K562 (cell line): ENCODE results near the gene CNOT4. TPM values are rescaled to one million over a fixed set of nuclear protein-coding genes. Genes with fewer than 3 reads are reported as not detected.

Experiments used
- ATAC-seq: fragments of 200-7000 bp; cut with Tn5 transposase; 3 replicates; pipeline ENCODE4 v1.9.1; 2020; ENCODE audit warnings: moderate library complexity
- BruUV-seq: library from RNA; stranded (reverse); fragments of 400-500 nt; replicated peaks from 2 replicates; lab custom pipeline; 2021; lab: Mats Ljungman, UMichigan
- CTCF ChIA-PET: fragments of 300-600 bp; formaldehyde crosslinking; extraction: SDS; loops from one replicate; lab custom pipeline; 2021; ENCODE audit warnings: low intra/inter-chr PET ratio; lab: Yijun Ruan, JAX
- POLR2A ChIA-PET: fragments of 300-600, 350-650 bp; sonication (Branson Sonifier 250); formaldehyde crosslinking; extraction: SDS; loops from one replicate; lab custom pipeline; 2021; ENCODE audit warnings: antibody characterized with exemption, inconsistent platforms; lab: Yijun Ruan, JAX
- DNase-seq, 4 experiments: peaks; one replicate each; pipeline versions ENCODE4 v3.0.0 to v3.0.0-alpha.2; 2011 to 2018; ENCODE audit warnings: low spot score in 3 of 4, mixed read lengths in 3 of 4; ENCODE audit errors: extremely low read depth in 1 of 4
- FAIRE-seq: peaks from 2 replicates; lab custom pipeline; 2011; peaks lifted over from hg19 to GRCh38; lab: Jason Lieb, UNC
- H2AFZ ChIP-seq: 2 replicates; pipeline ENCODE4 v1.6.0; 2011; ENCODE audit warnings: low read depth, low read length, control low read depth, inconsistent platforms
- H3K27ac ChIP-seq: fragments of 200-600 bp; 3 replicates; pipeline ENCODE4 v1.8.0; 2011; ENCODE audit warnings: low read depth, mild to moderate bottlenecking, control low read depth, inconsistent platforms, low read length, moderate library complexity, mixed read lengths; ENCODE audit errors: extremely low read depth
- H3K27me3 ChIP-seq, 2 experiments: fragments of 300-600 bp in 1 of 2; 2 replicates in 1 of 2; 3 replicates in 1 of 2; pipeline versions ENCODE4 v1.6.0 to v1.8.0; 2011; ENCODE audit warnings: inconsistent platforms in 2 of 2, low read length in 2 of 2, mild to moderate bottlenecking in 1 of 2, mixed read lengths in 1 of 2, moderate library complexity in 1 of 2; ENCODE audit not compliant: control insufficient read depth in 2 of 2, insufficient read depth in 2 of 2
- H3K36me3 ChIP-seq: fragments of 300-600 bp; 3 replicates; pipeline ENCODE4 v1.8.0; 2011; ENCODE audit warnings: mild to moderate bottlenecking, low read length, inconsistent platforms; ENCODE audit not compliant: control insufficient read depth, insufficient read depth
- H3K4me1 ChIP-seq, 2 experiments: fragments of 200-600 bp in 1 of 2; replicated peaks in 1 of 2; 2 replicates in 1 of 2; 3 replicates in 1 of 2; pipeline versions ENCODE4 v1.5.1 to v1.8.0; 2011; ENCODE audit warnings: inconsistent platforms in 2 of 2, low read length in 2 of 2, mild to moderate bottlenecking in 1 of 2, mixed read lengths in 1 of 2, moderate library complexity in 1 of 2; ENCODE audit not compliant: control insufficient read depth in 2 of 2, insufficient read depth in 2 of 2
- H3K4me2 ChIP-seq: 2 replicates; pipeline ENCODE4 v1.6.1; 2011; ENCODE audit warnings: low read length, control low read depth, inconsistent platforms, mixed read lengths; ENCODE audit not compliant: insufficient read depth
- H3K4me3 ChIP-seq: fragments of 200-600 bp; sonication (generic), shearing (Covaris generic); 2 replicates; pipeline ENCODE4 v1.5.1; 2016; ENCODE audit warnings: control low read depth, inconsistent platforms
- H3K79me2 ChIP-seq: fragments of 200-600 bp; 3 replicates; pipeline ENCODE4 v1.8.0; 2011; ENCODE audit warnings: low read length, inconsistent platforms; ENCODE audit not compliant: control insufficient read depth, insufficient read depth
- H3K9ac ChIP-seq, 2 experiments: 2 replicates each; pipeline versions ENCODE4 v1.6.0 to v1.6.1; 2011; ENCODE audit warnings: low read depth in 2 of 2, low read length in 2 of 2, control low read depth in 1 of 2, inconsistent platforms in 1 of 2, mild to moderate bottlenecking in 1 of 2, mixed read lengths in 1 of 2; ENCODE audit not compliant: insufficient read depth in 1 of 2
- H3K9me1 ChIP-seq: one replicate; pipeline ENCODE4 v1.6.0; 2011; ENCODE audit warnings: inconsistent platforms, mild to moderate bottlenecking, low read length, moderate library complexity; ENCODE audit not compliant: control insufficient read depth, insufficient read depth
- H3K9me3 ChIP-seq: replicated peaks from 2 replicates; pipeline ENCODE4 v1.5.1; 2011; ENCODE audit warnings: low read depth, low read length, inconsistent platforms; ENCODE audit not compliant: control insufficient read depth, insufficient read depth
- H4K20me1 ChIP-seq: replicated peaks from 2 replicates; pipeline ENCODE4 v1.6.1; 2011; ENCODE audit warnings: low read length, inconsistent platforms, mixed read lengths; ENCODE audit not compliant: control insufficient read depth, insufficient read depth
- BMI1 ChIP-seq: fragments of 150-350 bp; IDR thresholded peaks from 2 replicates; pipeline ENCODE4 v1.6.1; 2014; ENCODE audit warnings: low read length
- CBX1 ChIP-seq: sonication (generic); IDR thresholded peaks from 2 replicates; pipeline ENCODE4 v1.6.1; 2016; ENCODE audit warnings: antibody characterized with exemption, low read depth, mild to moderate bottlenecking
- COPS2 ChIP-seq: fragments of 450-650 bp; conservative IDR thresholded peaks from 2 replicates; pipeline ENCODE4 v1.6.1; 2016; ENCODE audit warnings: mild to moderate bottlenecking, moderate library complexity
- GABPB2 ChIP-seq: fragments of 250-450 bp; sonication (Bioruptor Pico); conservative IDR thresholded peaks from 2 replicates; pipeline ENCODE4 v1.5.1; 2021; ENCODE audit warnings: mild to moderate bottlenecking
- RFX7 ChIP-seq: fragments of 250-450 bp; sonication (Bioruptor Pico); IDR thresholded peaks from 2 replicates; pipeline ENCODE4 v1.5.1; 2021; ENCODE audit warnings: mild to moderate bottlenecking
- TCF7 ChIP-seq: sonication (generic); IDR thresholded peaks from 2 replicates; pipeline ENCODE4 v1.6.1; 2016; ENCODE audit warnings: antibody characterized with exemption, borderline replicate concordance
- whole genome bisulfite sequencing: fragments of 100-300 bp; shearing (Covaris generic); methylation state at CpG from one replicate; pipeline ENCODE4 v1.1.6; 2016; ENCODE audit warnings: low coverage, mixed read lengths; ENCODE audit not compliant: insufficient coverage; ENCODE audit errors: missing lambda C conversion rate; 5-methylcytosine and 5-hydroxymethylcytosine counted together
- in situ Hi-C: fragments of 300-500 bp; cut with MboI; formaldehyde crosslinking; loops from 4 replicates; pipeline ENCODE4 v1.15.0; 2018; ENCODE audit warnings: inconsistent platforms, mixed read lengths
- intact Hi-C: fragments of 100-400 bp; cut with micrococcal nuclease; formaldehyde crosslinking; loops from 2 replicates; pipeline ENCODE4 v1.14.2; 2022
- polyA plus RNA-seq, 8 experiments: library from polyadenylated mRNA; depleted of rRNA in 4 of 8; stranded (reverse) in 5 of 8; unstranded in 3 of 8; fragments of >200 nt; fragmentation: Nextera tagmentation in 2 of 8; fragmentation: Illumina TruSeq in 1 of 8; extraction: Ambion mirVana in 2 of 8; extraction: Trizol in 1 of 8; gene quantifications; 2 replicates each; pipeline versions ENCODE4 v1.2.1 to v1.2.3, GENCODE V29; 2011 to 2014; ENCODE audit warnings: inconsistent platforms in 1 of 8, missing spikeins in 1 of 8
- total RNA-seq, 7 experiments: library from RNA; depleted of rRNA in 6 of 7; stranded (reverse); fragments of >200 nt in 6 of 7; fragmentation: Illumina TruSeq in 2 of 7; extraction: Trizol in 2 of 7; gene quantifications; 2 replicates each; pipeline versions ENCODE4 v1.2.1 to v1.2.3, GENCODE V29; 2011 to 2021; ENCODE audit warnings: low replicate concordance in 1 of 7
- TF ChIP-seq, protein P1 (sequence below), 2 experiments: fragments of 150-350 bp in 1 of 2; IDR thresholded peaks; 2 replicates each; pipeline ENCODE4 v1.6.1; 2012 to 2016; ENCODE audit warnings: low read depth in 2 of 2, low read length in 2 of 2, mild to moderate bottlenecking in 1 of 2, moderate library complexity in 1 of 2

CNOT4 gene
- total and polyA plus RNA-seq, 9 of the 15 experiments (the other 6 are each of a cell fraction or from before 2014, with no cell fraction given): 8.6 to 24.1 (median 15.4) TPM

DNA sequence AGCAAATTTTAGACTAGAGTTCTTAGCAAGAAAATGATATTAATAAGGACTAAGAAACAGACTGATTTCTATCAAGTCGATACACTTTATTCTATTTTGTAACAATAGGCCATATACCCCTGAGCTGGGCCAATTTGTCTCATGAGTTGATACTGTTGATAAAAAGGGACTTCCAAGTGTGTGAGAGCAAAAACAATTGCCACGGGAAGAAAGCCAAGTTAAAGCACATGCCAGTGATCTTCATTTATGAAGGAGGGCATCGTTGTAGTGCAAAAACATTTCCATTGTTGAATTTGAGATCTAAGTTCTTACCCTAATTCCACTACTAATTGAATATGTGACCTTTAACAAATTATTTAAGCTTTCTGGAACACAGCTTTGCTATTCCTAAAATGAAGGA lies 119.9 kb downstream of the CNOT4 start:
- 76% methylated on average over 3 of the region's 3 CpGs for WGBS
- Histone ChIP-seq H3K4me3 (no peak overlapping the region), H2AFZ (no peak overlapping the region), H3K27ac (no peak overlapping the region), H3K79me2 (no peaks in the 10 kb centered on the region), H3K4me2 (no peak overlapping the region), H4K20me1 (no peaks in the 10 kb centered on the region), H3K36me3 (peaks cover 41% of the 10 kb centered on the region), H3K27me3 (no peaks in the 10 kb centered on the region), H3K4me1 (peaks cover 0 to 9% of the 10 kb centered on the region in 2 experiments; a peak in 3 of 5 replicates), H3K9me3 (no peaks in the 10 kb centered on the region), H3K9ac (no peak overlapping the region), H3K9me1 (no peaks in the 10 kb centered on the region)
- BruUV-seq: no TSS peak
- no peak for DNase-seq
- no peak for TF ChIP-seq COPS2
- TF ChIP-seq TCF7: no peak
- TF ChIP-seq RFX7: no peak
- TF ChIP-seq GABPB2: no peak
- no peak for TF ChIP-seq BMI1
- TF ChIP-seq, protein P1, sequence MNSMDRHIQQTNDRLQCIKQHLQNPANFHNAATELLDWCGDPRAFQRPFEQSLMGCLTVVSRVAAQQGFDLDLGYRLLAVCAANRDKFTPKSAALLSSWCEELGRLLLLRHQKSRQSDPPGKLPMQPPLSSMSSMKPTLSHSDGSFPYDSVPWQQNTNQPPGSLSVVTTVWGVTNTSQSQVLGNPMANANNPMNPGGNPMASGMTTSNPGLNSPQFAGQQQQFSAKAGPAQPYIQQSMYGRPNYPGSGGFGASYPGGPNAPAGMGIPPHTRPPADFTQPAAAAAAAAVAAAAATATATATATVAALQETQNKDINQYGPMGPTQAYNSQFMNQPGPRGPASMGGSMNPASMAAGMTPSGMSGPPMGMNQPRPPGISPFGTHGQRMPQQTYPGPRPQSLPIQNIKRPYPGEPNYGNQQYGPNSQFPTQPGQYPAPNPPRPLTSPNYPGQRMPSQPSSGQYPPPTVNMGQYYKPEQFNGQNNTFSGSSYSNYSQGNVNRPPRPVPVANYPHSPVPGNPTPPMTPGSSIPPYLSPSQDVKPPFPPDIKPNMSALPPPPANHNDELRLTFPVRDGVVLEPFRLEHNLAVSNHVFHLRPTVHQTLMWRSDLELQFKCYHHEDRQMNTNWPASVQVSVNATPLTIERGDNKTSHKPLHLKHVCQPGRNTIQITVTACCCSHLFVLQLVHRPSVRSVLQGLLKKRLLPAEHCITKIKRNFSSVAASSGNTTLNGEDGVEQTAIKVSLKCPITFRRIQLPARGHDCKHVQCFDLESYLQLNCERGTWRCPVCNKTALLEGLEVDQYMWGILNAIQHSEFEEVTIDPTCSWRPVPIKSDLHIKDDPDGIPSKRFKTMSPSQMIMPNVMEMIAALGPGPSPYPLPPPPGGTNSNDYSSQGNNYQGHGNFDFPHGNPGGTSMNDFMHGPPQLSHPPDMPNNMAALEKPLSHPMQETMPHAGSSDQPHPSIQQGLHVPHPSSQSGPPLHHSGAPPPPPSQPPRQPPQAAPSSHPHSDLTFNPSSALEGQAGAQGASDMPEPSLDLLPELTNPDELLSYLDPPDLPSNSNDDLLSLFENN (IDR thresholded peaks at IDR 0.05; ENCODE audit: low read depth in 2 of 2, low read length in 2 of 2): no peak
- no peak for TF ChIP-seq CBX1
- in situ Hi-C loops (no loop called here), intact Hi-C loops (no loop called here)
- CTCF ChIA-PET: no interaction called here
- POLR2A ChIA-PET: interaction anchor here (0.6 to 1.6 kb wide), 2 partner anchors 9 to 226 kb away, joined by 5 to 6 read pairs; no protein-coding TSS in a partner anchor
- FAIRE-seq: no peak
- ATAC-seq: no peak
